NOMO-1 (cell line): ENCODE results near the gene RRAGC.
"Not testable (repeated sequence)": the region's sequence is repeated elsewhere in the genome, so short reads cannot be mapped to it uniquely, and the experiment has no call there.

Experiments
- DNase-seq, 2 experiments: peaks; one replicate each; lab custom pipeline; 2025; ENCODE audit not compliant: unreplicated experiment in 2 of 2; lab: John Stamatoyannopoulos, UW

The RRAGC gene

GRCh38 chr1:38817267-38818174, 42.1 kb downstream of the RRAGC start:
- DNase-seq: no peak

- no peak for DNase-seq
Observed at GRCh38 chr1:38815903-38816627, 43.5 kb downstream of the RRAGC start.

GRCh38 chr1:38814984-38815464, 44.5 kb downstream of the RRAGC start:
- no peak for DNase-seq

GRCh38 chr1:38814444-38814983, 45.1 kb downstream of the RRAGC start:
- no peak for DNase-seq

GRCh38 chr1:38812981-38813380, 46.6 kb downstream of the RRAGC start:
- no peak for DNase-seq

GRCh38 chr1:38811466-38811865, 48.1 kb downstream of the RRAGC start:
- DNase-seq: not testable (repeated sequence)

GRCh38 chr1:38806090-38806489, 53.5 kb downstream of the RRAGC start:
- no peak for DNase-seq

GRCh38 chr1:38805036-38805435, 54.5 kb downstream of the RRAGC start:
- no peak for DNase-seq

- no peak for DNase-seq
Observed at GRCh38 chr1:38804062-38804886, 55.3 kb downstream of the RRAGC start.

- DNase-seq: no peak
Observed at GRCh38 chr1:38803647-38804046, 55.9 kb downstream of the RRAGC start.

GRCh38 chr1:38800720-38801671, 58.6 kb downstream of the RRAGC start:
- no peak for DNase-seq

- DNase-seq: no peak
Observed at GRCh38 chr1:38793299-38793698, 66.3 kb downstream of the RRAGC start.

- DNase-seq: no peak
Observed at GRCh38 chr1:38791892-38792291, 67.7 kb downstream of the RRAGC start.

GRCh38 chr1:38791164-38791515, 68.4 kb downstream of the RRAGC start:
- DNase-seq: no peak

GRCh38 chr1:38790422-38791163, 69.0 kb downstream of the RRAGC start:
- DNase-seq: no peak

GRCh38 chr1:38789498-38790169, 69.9 kb downstream of the RRAGC start:
- peak in 1 of 2 experiments; percentile 18 for DNase-seq

- DNase-seq: no peak
Observed at GRCh38 chr1:38788341-38789336, 70.9 kb downstream of the RRAGC start.
